Nephron (organoid): Measurements from ENCODE around the gene FAM184A.

ENCODE experiments used
- H3K27ac Mint-ChIP-seq, 3 experiments: 2 replicates each; pipeline ENCODE4 v1.8.0; 2020; ENCODE audit warnings: mixed read lengths in 3 of 3, mild to moderate bottlenecking in 2 of 3, moderate library complexity in 1 of 3
- H3K27me3 Mint-ChIP-seq: 2 replicates; pipeline ENCODE4 v1.8.0; 2021; ENCODE audit warnings: low read depth, mild to moderate bottlenecking, moderate library complexity, mixed read lengths
- H3K36me3 Mint-ChIP-seq: 2 replicates; pipeline ENCODE4 v1.8.0; 2020; ENCODE audit warnings: low read depth, mixed read lengths
- H3K4me1 Mint-ChIP-seq: 2 replicates; pipeline ENCODE4 v1.8.0; 2020; ENCODE audit warnings: mixed read lengths
- H3K4me3 Mint-ChIP-seq, 3 experiments: 2 replicates each; pipeline ENCODE4 v1.8.0; 2020; ENCODE audit warnings: mild to moderate bottlenecking in 3 of 3, mixed read lengths in 3 of 3, moderate library complexity in 2 of 3
- H3K9me3 Mint-ChIP-seq: 2 replicates; pipeline ENCODE4 v1.8.0; 2020; ENCODE audit warnings: mixed read lengths
- TF ChIP-seq, protein P1 (sequence below), 3 experiments: fragments of 200-600 bp; sonication (generic); IDR thresholded peaks; one replicate each; pipeline ENCODE4 v1.5.0; 2021; ENCODE audit warnings: antibody characterized with exemption in 3 of 3; ENCODE audit not compliant: unreplicated experiment in 3 of 3

The FAM184A gene

DNA sequence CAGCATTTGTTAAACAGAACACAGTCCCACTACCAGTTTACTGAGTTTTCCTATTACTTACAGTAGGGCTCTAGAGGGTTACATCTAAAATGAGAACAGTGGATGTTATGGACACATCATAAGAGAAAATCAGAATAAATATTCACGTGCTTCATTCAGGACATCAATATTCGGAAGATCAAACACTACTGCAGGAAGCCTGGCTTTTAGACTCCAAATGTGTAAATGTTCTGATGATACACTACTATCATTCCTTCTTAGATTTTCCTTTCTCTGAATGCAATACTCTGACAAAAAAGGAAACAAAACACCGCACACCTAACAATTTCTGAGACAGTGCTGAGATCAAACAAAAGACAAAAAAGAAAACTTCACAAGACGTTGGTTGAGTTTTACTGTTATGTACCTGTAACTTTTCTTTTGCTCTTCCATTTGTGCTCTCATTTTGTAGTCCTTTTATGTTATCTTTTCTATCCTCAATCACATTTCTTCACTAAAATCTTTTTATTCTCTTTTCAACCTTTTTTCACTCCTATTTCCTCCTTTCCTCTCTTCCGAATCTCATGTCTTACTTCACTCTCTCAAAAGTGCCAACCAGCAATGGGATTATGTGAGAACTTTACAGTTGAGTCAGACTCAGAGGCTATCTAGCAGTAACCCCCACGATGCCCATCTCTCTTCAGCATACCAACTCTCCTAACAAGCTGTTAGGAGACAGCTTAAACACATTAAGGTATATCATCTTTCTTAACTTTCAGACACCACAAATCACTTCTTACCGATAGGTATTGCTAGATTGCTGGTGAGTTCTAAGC is 1.7 kb downstream of the FAM184A start:
- Mint-ChIP-seq H3K9me3 (peaks cover 2% of the 10 kb centered on the region), H3K27me3 (peaks cover 24% of the 10 kb centered on the region), H3K36me3 (no peaks in the 10 kb centered on the region), H3K4me1 (peaks cover 14% of the 10 kb centered on the region), H3K4me3 (peak overlapping the region; percentile 76 to 85 (median 77)), H3K27ac (no peak overlapping the region)
- TF ChIP-seq, protein P1, sequence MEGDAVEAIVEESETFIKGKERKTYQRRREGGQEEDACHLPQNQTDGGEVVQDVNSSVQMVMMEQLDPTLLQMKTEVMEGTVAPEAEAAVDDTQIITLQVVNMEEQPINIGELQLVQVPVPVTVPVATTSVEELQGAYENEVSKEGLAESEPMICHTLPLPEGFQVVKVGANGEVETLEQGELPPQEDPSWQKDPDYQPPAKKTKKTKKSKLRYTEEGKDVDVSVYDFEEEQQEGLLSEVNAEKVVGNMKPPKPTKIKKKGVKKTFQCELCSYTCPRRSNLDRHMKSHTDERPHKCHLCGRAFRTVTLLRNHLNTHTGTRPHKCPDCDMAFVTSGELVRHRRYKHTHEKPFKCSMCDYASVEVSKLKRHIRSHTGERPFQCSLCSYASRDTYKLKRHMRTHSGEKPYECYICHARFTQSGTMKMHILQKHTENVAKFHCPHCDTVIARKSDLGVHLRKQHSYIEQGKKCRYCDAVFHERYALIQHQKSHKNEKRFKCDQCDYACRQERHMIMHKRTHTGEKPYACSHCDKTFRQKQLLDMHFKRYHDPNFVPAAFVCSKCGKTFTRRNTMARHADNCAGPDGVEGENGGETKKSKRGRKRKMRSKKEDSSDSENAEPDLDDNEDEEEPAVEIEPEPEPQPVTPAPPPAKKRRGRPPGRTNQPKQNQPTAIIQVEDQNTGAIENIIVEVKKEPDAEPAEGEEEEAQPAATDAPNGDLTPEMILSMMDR (IDR thresholded peaks at IDR 0.05; ENCODE audit: unreplicated experiment in 3 of 3), result no peak

DNA sequence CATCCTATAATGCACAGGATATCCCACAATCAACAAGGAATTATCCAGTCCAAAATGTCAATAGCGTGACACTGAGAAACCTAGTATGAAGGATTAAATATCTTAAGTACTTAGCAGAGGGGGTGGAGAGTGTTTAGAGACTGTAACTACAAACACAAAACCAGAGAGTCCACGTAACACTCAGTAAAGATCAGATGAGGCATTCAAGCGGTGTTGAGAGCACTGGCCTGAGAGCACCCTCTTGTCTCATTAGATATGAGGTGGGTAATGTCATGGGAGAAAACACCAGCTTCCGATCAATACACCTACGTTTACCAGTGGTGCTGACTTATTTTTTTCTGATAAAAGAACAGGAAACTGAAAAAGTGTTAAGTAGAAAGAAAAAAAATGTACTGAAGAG is 2.3 kb downstream of the FAM184A start:
- H3K9me3 Mint-ChIP-seq, result peaks cover 2% of the 10 kb centered on the region
- H3K4me1 Mint-ChIP-seq, result peaks cover 14% of the 10 kb centered on the region
- H3K27me3 Mint-ChIP-seq, result peaks cover 24% of the 10 kb centered on the region
- H3K36me3 Mint-ChIP-seq, result no peaks in the 10 kb centered on the region
- no peak overlapping the region for H3K27ac Mint-ChIP-seq
- peak overlapping the region; percentile 31 to 77 (median 63) for H3K4me3 Mint-ChIP-seq
- TF ChIP-seq, protein P1 (IDR thresholded peaks at IDR 0.05; ENCODE audit: unreplicated experiment in 3 of 3), result no peak

DNA sequence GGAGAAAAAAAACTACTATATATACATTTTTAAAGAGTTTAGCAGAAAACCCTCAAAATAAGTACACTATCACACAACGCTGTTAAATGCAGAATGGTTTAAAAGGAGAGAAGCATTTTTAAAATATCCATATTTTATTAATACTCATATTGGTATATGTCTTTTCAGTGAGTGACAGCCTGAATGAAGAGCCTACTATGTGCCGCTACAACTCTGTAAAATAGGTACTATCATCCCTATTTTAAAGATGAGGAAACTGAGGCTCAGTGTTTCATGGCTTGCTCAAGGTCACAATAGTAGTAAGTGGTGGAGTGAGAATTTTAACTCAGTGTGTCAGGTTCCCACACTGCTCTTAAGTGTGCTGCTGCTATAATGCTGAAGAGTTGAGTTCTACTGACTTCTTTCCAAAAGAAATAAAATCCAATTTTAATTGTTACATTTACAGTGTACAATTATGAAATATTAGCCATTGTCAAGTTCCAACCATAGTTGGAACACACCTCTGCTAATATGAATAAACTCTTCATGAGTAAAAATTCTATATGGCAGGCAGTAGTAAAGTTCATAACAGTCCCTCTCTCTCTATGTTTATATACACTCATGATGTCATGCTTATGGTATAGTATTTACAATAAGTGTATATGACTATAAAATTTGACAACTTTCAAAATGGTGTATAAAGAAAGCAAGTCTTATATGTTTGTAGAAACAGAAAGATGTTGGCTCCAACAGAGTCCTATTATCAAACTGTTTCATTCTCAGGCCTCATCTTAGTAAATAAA is 3.1 kb downstream of the FAM184A start:
- Mint-ChIP-seq H3K27ac (no peak overlapping the region), H3K27me3 (peaks cover 19% of the 10 kb centered on the region), H3K36me3 (no peaks in the 10 kb centered on the region), H3K4me3 (no peak overlapping the region), H3K9me3 (no peaks in the 10 kb centered on the region), H3K4me1 (peaks cover 14% of the 10 kb centered on the region)
- TF ChIP-seq, protein P1 (IDR thresholded peaks at IDR 0.05; ENCODE audit: unreplicated experiment in 3 of 3), result no peak

DNA sequence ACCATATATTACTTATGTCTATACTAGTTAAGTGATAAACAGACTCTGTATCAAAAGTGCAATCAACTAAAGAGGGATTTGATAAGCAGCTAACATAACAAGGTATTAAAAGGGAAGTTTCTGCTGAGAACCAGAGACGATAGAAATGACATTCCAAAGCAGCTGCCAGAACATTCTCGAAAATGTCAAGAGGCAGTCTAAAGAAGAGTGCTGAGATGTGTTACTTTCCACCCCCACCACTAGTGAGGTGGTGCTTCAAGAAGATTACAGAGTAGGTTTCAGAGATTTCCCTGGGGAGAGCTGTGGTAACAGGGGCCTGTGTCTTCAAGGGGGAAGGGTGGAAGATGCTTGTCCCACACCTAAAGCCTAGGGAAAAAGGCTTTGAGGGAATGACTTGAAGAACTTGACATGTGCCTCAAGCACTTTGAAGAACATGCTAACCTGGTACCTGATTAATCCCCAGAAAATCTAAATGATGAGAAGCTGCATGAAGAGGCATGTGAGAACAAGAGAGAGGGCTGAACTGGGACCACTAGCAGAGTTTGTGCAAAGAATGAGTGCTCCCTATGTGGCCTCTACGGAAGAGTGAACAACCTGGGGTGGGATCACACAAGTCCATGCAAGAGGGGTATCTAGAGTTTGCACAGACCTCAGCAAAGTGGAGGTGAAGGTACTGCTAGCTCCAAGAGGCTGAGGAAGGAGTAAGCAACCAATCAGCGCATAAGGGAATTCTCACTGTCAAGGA is 5.0 kb downstream of the FAM184A start:
- H3K36me3 Mint-ChIP-seq, result no peaks in the 10 kb centered on the region
- peaks cover 5% of the 10 kb centered on the region for H3K4me1 Mint-ChIP-seq

DNA sequence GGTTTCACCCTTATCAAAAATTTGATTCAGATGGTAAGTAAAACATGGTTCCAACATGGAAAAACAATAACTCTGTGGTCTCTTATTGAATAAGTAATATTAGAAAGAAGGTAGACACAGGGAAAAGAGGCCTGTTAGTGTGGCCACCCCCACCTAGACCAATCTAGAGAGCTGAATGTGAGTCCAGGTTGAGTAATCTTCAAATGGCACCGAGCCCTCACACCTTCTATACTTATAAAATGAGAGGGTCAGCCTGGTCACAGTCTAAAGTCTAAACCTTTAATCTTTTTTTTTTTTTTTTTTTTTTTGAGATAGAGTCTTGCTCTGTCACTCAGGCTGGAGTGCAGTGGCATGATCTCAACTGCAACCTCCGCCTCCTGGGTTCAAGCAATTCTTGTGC is 6.9 kb downstream of the FAM184A start:
- Mint-ChIP-seq H3K9me3 (no peaks in the 10 kb centered on the region), H3K27me3 (no peaks in the 10 kb centered on the region), H3K4me3 (no peak overlapping the region), H3K4me1 (no peaks in the 10 kb centered on the region), H3K36me3 (no peaks in the 10 kb centered on the region), H3K27ac (no peak overlapping the region)
- TF ChIP-seq, protein P1 (IDR thresholded peaks at IDR 0.05; ENCODE audit: unreplicated experiment in 3 of 3), result no peak

More for the DNA sequence above, 5.0 kb downstream of the FAM184A start:
- Mint-ChIP-seq H3K27ac (no peak overlapping the region), H3K9me3 (no peaks in the 10 kb centered on the region), H3K27me3 (peaks cover 11% of the 10 kb centered on the region), H3K4me3 (no peak overlapping the region)
- TF ChIP-seq, protein P1 (IDR thresholded peaks at IDR 0.05; ENCODE audit: unreplicated experiment in 3 of 3), result no peak
